Measurements from ENCODE around the gene TNFRSF13B. TPM values are rescaled to one million over a fixed set of nuclear protein-coding genes. Genes with fewer than 3 reads are reported as not detected.

The TNFRSF13B gene
- total RNA-seq, 1 donor: not detected

DNA sequence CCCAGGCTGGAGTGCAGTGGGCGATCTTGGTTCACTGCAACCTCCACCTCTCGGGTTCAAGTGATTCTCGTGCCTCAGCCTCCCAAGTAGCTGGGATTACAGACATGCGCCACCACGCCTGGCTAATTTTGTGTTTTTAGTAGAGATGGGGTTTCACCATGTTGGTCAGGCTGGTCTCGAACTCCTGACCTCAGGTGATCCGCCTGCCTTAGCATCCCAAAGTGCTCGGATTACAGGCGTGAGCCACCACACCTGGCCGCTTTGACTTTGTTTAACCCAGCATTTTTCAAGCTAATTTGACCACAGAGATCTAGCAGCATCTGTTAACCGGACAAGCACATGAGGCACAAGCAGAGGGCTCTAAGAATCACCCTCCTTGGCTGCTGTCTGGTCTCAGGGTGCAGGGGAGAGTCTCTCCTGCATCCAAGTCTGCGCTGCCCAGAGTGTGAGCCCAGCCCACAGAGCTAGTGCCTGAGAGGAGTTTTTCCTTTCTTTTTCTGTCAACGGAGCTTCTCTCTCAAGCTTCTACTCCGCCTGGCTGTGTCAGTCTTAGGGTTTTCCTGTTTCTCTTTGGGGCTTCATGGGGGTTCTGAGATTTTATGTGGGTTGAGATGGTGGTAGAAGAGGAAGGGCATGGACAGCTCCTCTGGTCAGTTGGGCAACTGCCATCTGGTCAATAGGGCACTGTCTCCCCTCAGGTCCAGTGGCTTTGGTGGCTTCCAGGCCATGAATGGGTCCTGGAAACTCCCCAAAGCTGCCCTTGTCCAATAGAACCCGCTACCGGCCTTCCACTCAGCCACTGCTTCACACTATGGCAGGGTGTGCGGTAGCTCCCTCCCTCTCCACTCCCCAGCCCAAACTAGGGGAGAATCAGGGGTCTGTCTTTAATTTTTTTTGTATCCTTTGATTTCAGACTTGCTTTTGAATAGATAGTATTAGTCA is 59.6 kb downstream of the TNFRSF13B start:
- TF ChIP-seq, protein P1, sequence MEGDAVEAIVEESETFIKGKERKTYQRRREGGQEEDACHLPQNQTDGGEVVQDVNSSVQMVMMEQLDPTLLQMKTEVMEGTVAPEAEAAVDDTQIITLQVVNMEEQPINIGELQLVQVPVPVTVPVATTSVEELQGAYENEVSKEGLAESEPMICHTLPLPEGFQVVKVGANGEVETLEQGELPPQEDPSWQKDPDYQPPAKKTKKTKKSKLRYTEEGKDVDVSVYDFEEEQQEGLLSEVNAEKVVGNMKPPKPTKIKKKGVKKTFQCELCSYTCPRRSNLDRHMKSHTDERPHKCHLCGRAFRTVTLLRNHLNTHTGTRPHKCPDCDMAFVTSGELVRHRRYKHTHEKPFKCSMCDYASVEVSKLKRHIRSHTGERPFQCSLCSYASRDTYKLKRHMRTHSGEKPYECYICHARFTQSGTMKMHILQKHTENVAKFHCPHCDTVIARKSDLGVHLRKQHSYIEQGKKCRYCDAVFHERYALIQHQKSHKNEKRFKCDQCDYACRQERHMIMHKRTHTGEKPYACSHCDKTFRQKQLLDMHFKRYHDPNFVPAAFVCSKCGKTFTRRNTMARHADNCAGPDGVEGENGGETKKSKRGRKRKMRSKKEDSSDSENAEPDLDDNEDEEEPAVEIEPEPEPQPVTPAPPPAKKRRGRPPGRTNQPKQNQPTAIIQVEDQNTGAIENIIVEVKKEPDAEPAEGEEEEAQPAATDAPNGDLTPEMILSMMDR (IDR thresholded peaks at IDR 0.05; ENCODE audit: insufficient read depth, low read depth, low read length): no peak
- DNase-seq (ENCODE audit: low read depth): no peak
- H3K4me3 ChIP-seq (ENCODE audit: low read depth, low read length): no peak overlapping the region

DNA sequence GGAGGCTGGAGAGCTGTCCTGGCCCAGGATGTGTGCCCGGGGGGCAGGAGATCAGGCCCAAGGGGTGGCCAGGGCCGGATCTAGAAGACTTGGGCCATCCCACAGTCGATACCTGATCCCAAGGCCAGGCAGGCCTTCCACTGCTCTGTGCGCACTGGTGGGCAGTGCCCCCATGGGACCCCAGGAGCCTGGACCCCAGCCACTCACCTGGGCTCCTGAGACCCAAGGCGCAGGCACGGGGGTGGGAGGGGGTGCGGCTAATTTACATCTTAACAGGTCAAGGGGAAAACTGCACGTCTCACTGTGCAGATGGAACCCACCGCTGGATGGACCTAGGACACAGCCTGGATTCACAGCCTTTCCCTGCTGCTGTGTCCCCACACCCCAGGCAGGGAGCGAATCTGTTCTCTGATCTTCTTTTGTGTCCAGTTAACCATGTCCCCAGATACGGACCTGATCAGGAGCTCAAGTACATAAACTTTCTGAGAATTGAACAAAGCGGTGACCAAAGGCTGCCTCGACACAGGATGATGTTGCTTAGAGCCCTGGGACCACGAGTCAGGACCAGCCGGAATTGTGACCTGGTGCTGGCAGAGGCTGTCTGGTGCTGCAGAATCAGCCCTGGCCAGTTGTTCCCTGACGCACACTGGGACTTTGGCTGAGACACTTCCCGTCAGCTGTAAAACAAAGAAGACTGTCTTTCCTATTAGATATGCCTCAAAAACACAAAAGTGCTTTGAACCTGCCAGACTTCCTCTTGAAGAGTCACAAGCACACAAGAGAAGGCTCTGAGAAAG is 60.6 kb downstream of the TNFRSF13B start:
- TF ChIP-seq, protein P1 (IDR thresholded peaks at IDR 0.05; ENCODE audit: insufficient read depth, low read depth, low read length): no peak
- DNase-seq (ENCODE audit: low read depth): no peak
- no peak overlapping the region for H3K4me3 ChIP-seq (ENCODE audit: low read depth, low read length)

DNA sequence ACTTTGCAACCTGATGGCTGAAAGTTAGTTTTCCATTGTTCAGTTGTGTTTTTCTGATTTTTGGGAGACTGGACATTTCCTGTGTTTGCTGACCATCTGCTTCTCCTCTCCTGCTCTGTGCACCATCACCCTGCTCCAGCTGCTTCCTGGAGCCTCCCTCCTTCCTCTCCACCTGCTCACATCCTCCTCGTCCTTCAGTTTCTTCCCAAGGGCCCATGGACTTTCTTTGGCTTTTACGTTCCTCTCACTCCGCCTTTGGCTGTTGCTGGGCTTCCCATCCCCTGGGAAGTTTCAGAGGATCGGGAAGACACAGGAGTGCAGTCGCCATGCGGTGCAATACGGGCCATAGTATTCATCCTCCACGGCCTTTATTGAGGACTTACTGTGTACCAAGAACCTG is 61.6 kb downstream of the TNFRSF13B start:
- TF ChIP-seq, protein P1 (IDR thresholded peaks at IDR 0.05; ENCODE audit: insufficient read depth, low read depth, low read length): no peak
- no peak for DNase-seq (ENCODE audit: low read depth)
- no peak overlapping the region for H3K4me3 ChIP-seq (ENCODE audit: low read depth, low read length)

DNA sequence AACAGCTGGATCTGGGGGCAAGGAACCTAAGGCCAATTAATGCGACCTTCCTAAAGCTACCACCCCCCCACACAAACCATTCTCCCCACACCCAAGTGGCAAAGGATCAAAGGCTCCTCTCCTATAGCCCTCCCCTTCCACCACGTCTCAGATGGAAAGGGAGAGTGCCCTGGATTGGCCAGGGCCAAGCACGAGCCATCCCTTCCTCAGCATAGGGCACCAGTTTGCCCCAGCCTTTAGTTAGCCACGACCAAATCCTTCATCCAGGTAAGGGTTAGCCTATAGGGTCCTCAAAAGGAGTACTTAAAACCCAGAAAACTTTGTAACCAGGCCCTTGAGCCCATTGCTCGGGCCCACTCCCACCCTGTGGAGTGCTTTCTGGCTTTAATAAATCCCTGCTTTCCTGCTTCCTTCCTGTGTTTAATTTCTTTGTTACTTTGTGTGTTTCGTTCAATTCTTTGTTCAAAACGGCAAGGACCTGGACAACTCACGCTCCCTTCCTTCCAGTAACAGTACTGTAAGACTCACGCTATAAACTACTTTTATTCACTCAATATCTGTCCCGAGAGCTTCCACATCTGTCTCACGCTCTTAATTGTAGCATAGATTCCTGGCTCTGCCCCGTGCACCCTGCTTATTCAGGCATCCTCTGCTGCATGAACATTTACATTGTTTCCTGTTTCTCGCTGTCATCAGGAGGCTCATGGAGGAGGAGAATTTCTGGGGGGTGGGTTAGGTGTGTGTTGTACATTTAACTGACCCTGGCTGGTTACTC is 62.3 kb downstream of the TNFRSF13B start:
- no peak for DNase-seq (ENCODE audit: low read depth)
- TF ChIP-seq, protein P1 (IDR thresholded peaks at IDR 0.05; ENCODE audit: insufficient read depth, low read depth, low read length): no peak

DNA sequence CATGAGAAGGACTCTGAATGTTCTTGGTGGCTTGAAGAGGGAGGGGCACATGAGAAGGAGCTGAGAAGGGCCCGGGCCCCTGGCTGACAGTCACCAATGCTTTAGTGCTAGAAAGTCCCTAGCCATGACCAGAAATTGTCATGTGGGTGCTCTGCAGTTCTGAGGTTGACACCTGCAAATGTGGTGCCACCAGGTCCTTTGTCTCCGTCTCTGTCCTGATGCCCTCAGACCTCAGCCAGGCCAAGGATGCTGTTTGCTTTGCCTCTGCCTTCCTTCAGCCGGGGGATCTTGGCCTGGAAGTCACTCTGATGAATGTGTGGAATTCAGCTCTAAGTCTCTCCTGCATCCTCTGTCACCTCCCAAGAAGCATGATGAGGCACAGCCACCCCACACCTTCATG is 63.6 kb downstream of the TNFRSF13B start:
- TF ChIP-seq, protein P1 (IDR thresholded peaks at IDR 0.05; ENCODE audit: insufficient read depth, low read depth, low read length): no peak
- no peak for DNase-seq (ENCODE audit: low read depth)
- H3K4me3 ChIP-seq (ENCODE audit: low read depth, low read length): no peak overlapping the region

More for the DNA sequence above, 62.3 kb downstream of the TNFRSF13B start:
- no peak overlapping the region for H3K4me3 ChIP-seq (ENCODE audit: low read depth, low read length)

DNA sequence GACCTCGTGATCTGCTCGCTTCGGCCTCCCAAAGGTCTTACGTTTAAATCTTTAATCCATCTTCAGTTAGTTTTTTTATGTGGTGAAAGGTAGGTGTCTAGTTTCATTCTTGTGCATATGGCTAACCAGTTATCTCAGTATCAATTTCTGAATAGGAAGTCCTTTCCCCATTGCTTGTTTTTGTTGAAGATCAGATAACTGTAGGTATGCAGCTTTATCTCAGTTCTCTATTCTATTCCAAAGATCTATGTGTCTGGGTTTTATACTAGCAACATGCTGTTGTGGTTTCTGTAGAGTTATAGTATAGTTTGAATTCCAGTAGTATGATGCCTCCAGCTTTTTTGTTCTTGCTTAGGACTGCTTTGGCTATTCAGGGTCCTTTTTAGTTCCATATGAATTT is 65.2 kb downstream of the TNFRSF13B start:
- H3K4me3 ChIP-seq (ENCODE audit: low read depth, low read length): no peak overlapping the region
- DNase-seq (ENCODE audit: low read depth): peak; percentile 38
- TF ChIP-seq, protein P1 (IDR thresholded peaks at IDR 0.05; ENCODE audit: insufficient read depth, low read depth, low read length): no peak

Data from fibroblast of villous mesenchyme (primary cell).